Ishikawa (cell line): ENCODE data around the gene MTUS2.

ENCODE experiments used
- CEBPB ChIP-seq: IDR thresholded peaks from 2 replicates; pipeline ENCODE4 v1.6.1; 2012
- CREB1 ChIP-seq: IDR thresholded peaks from 2 replicates; pipeline ENCODE4 v1.6.1; 2012; ENCODE audit warnings: low read depth
- EGR1 ChIP-seq: IDR thresholded peaks from 2 replicates; pipeline ENCODE4 v1.6.1; 2012
- EP300 ChIP-seq: IDR thresholded peaks from 2 replicates; pipeline ENCODE4 v1.6.1; 2012; ENCODE audit warnings: borderline replicate concordance
- FOXM1 ChIP-seq: IDR thresholded peaks from 2 replicates; pipeline ENCODE4 v1.6.1; 2012; ENCODE audit warnings: low read depth, borderline replicate concordance
- MAX ChIP-seq: IDR thresholded peaks from 2 replicates; pipeline ENCODE4 v1.6.1; 2012
- NFIC ChIP-seq: IDR thresholded peaks from 2 replicates; pipeline ENCODE4 v1.6.1; 2012
- RAD21 ChIP-seq: IDR thresholded peaks from 2 replicates; pipeline ENCODE4 v1.6.1; 2012; ENCODE audit warnings: low read depth
- REST ChIP-seq: IDR thresholded peaks from 2 replicates; pipeline ENCODE4 v1.6.1; 2012; ENCODE audit warnings: low read depth, mild to moderate bottlenecking
- TAF1 ChIP-seq: IDR thresholded peaks from 2 replicates; pipeline ENCODE4 v1.6.1; 2012; ENCODE audit warnings: low read depth, mild to moderate bottlenecking
- TCF12 ChIP-seq: IDR thresholded peaks from 2 replicates; pipeline ENCODE4 v1.6.1; 2012; ENCODE audit warnings: low read depth
- TEAD4 ChIP-seq: IDR thresholded peaks from 2 replicates; pipeline ENCODE4 v1.6.1; 2012
- USF1 ChIP-seq: IDR thresholded peaks from 2 replicates; pipeline ENCODE4 v1.6.1; 2012
- YY1 ChIP-seq: IDR thresholded peaks from 2 replicates; pipeline ENCODE4 v1.6.1; 2012; ENCODE audit warnings: low read depth
- ZBTB7A ChIP-seq: IDR thresholded peaks from 2 replicates; pipeline ENCODE4 v1.6.1; 2012; ENCODE audit warnings: low read depth

MTUS2 gene

GRCh38 chr13:29318741-29319140, 498.6 kb downstream of the MTUS2 start:
- no peak for TF ChIP-seq NFIC
- no peak for TF ChIP-seq TEAD4
- TF ChIP-seq TAF1, result no peak
- no peak for TF ChIP-seq FOXM1
- TF ChIP-seq REST, result no peak
- no peak for TF ChIP-seq TCF12
- no peak for TF ChIP-seq USF1
- TF ChIP-seq CEBPB, result no peak
- TF ChIP-seq EGR1, result no peak
- no peak for TF ChIP-seq CREB1
- no peak for TF ChIP-seq RAD21
- no peak for TF ChIP-seq YY1
- no peak for TF ChIP-seq MAX
- no peak for TF ChIP-seq EP300
- TF ChIP-seq ZBTB7A, result no peak

GRCh38 chr13:29319451-29319850, 499.3 kb downstream of the MTUS2 start:
- TF ChIP-seq NFIC, result no peak
- no peak for TF ChIP-seq TCF12
- TF ChIP-seq EGR1, result no peak
- TF ChIP-seq TAF1, result no peak
- TF ChIP-seq TEAD4, result no peak
- TF ChIP-seq RAD21, result no peak

GRCh38 chr13:29323954-29324353, 503.8 kb downstream of the MTUS2 start:
- TF ChIP-seq FOXM1 (no peak), EP300 (no peak), TAF1 (no peak), REST (no peak), EGR1 (no peak), YY1 (no peak), MAX (no peak), RAD21 (no peak), TEAD4 (no peak), CEBPB (no peak), NFIC (no peak), TCF12 (no peak), ZBTB7A (no peak), USF1 (no peak)

- TF ChIP-seq NFIC, result no peak
- TF ChIP-seq RAD21, result no peak
- TF ChIP-seq EGR1, result no peak
- no peak for TF ChIP-seq EP300
- no peak for TF ChIP-seq YY1
- no peak for TF ChIP-seq TCF12
- no peak for TF ChIP-seq REST
- no peak for TF ChIP-seq TEAD4
- TF ChIP-seq TAF1, result no peak
Measured at GRCh38 chr13:29324601-29325000, 504.5 kb downstream of the MTUS2 start.

GRCh38 chr13:29328501-29328900, 508.4 kb downstream of the MTUS2 start:
- TF ChIP-seq TCF12 (no peak), USF1 (no peak), TEAD4 (no peak), EGR1 (no peak), FOXM1 (no peak), CREB1 (no peak), YY1 (no peak), RAD21 (no peak), TAF1 (no peak), EP300 (no peak), NFIC (no peak), ZBTB7A (no peak), MAX (no peak), REST (no peak)
